ENCODE measurements around the gene GRXCR2.

DNA sequence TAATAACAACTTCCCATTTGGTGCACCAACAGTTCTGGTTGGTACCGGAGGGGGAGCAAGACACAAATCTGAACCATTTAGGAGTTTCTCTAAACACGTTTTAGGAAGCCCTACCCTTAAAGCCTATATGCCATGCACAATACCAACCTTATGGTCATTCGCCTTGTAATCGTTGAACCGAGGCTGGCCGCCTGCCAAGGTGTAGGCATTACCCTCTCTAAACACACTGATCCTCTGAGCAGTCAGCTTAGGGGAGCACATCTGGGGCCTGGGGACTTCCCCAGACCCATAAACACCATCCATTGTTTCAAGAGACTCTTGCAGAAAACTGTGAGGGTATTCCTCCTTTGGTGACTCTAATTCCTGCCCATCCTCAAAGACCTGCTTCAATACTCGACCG lies 328 bp downstream of the GRXCR2 start:
- TF ChIP-seq CTCF (IDR thresholded peaks at IDR 0.05) (no peak), POLR2A (IDR thresholded peaks at IDR 0.05) (no peak)
